HCT116 (cell line): Measurements from ENCODE around the gene KMT2E. TPM values are rescaled to one million over a fixed set of nuclear protein-coding genes. Genes with fewer than 3 reads are reported as not detected.
A peak's percentile ranks its signal among the peaks of the same experiment; 100 is the strongest.

Experiments used
- ATAC-seq: fragments of 200-7000 bp; cut with Tn5 transposase; 2 replicates; pipeline ENCODE4 v1.9.1; 2020; ENCODE audit warnings: mild to moderate bottlenecking, moderate library complexity
- BruUV-seq: library from RNA; stranded (reverse); fragments of 400-500 nt; replicated peaks from 2 replicates; lab custom pipeline; 2021; lab: Mats Ljungman, UMichigan
- CTCF ChIA-PET: fragments of 300-600 bp; sonication (Branson Sonifier 250); formaldehyde crosslinking; loops from one replicate; lab custom pipeline; 2021; ENCODE audit warnings: antibody characterized with exemption; lab: Charles Lee
- POLR2A ChIA-PET: fragments of 300-600, 350-600 bp; sonication (Branson Sonifier 250); formaldehyde crosslinking; loops from one replicate; lab custom pipeline; 2021; ENCODE audit warnings: antibody characterized with exemption; lab: Charles Lee
- RAD21 ChIA-PET, 2 experiments: fragments of 300-600 bp; sonication (Branson Sonifier 250); formaldehyde crosslinking; loops; one replicate each; lab custom pipeline; 2023; ENCODE audit warnings: low total read pairs in 2 of 2; ENCODE audit not compliant: uncharacterized antibody in 2 of 2, unreplicated experiment in 2 of 2, low non-redundant PET in 1 of 2; lab: Charles Lee
- DNase-seq: peaks from one replicate; pipeline ENCODE4 v3.0.0-alpha.2; 2010; ENCODE audit warnings: low read depth, low spot score
- H2AFZ ChIP-seq: fragments of 200-600 bp; shearing (Covaris generic), sonication (generic); 2 replicates; pipeline ENCODE4 v1.6.1; 2017; ENCODE audit warnings: low read depth, mixed run types, mixed read lengths, antibody characterized with exemption, low read length; ENCODE audit not compliant: poor library complexity, severe bottlenecking
- H3K27ac ChIP-seq: 2 replicates; pipeline ENCODE4 v1.5.1; 2012; ENCODE audit warnings: low read depth, low read length
- H3K27me3 ChIP-seq: fragments of 200-600 bp; sonication (generic); 2 replicates; pipeline ENCODE4 v1.6.1; 2016; ENCODE audit warnings: mixed run types, low read length, mixed read lengths; ENCODE audit not compliant: insufficient read depth
- H3K36me3 ChIP-seq, 2 experiments: fragments of 200-500 bp in 1 of 2; fragments of 200-600 bp in 1 of 2; sonication (Bioruptor generic) in 1 of 2; sonication (generic) in 1 of 2; 2 replicates each; pipeline versions ENCODE4 v1.5.1 to v1.6.1; 2014 to 2016; ENCODE audit warnings: low read length in 2 of 2, inconsistent platforms in 1 of 2, mixed read lengths in 1 of 2, mixed run types in 1 of 2; ENCODE audit not compliant: insufficient read depth in 2 of 2, control insufficient read depth in 1 of 2
- H3K4me1 ChIP-seq, 2 experiments: fragments of 200-600 bp in 1 of 2; sonication (generic) in 1 of 2; 2 replicates each; pipeline versions ENCODE4 v1.5.1 to v1.6.1; 2012 to 2017; ENCODE audit warnings: low read length in 2 of 2, inconsistent platforms in 1 of 2, mild to moderate bottlenecking in 1 of 2, mixed read lengths in 1 of 2, mixed run types in 1 of 2, moderate library complexity in 1 of 2; ENCODE audit not compliant: insufficient read depth in 2 of 2, control insufficient read depth in 1 of 2
- H3K4me2 ChIP-seq: fragments of 200-600 bp; sonication (generic); 2 replicates; pipeline ENCODE4 v1.6.1; 2017; ENCODE audit warnings: mixed run types, low read length, mixed read lengths
- H3K4me3 ChIP-seq, 2 experiments: fragments of 200-600 bp in 1 of 2; sonication (generic) in 1 of 2; replicated peaks in 1 of 2; 2 replicates each; pipeline ENCODE4 v1.5.1; 2011 to 2016; ENCODE audit warnings: low read length in 2 of 2, control low read depth in 1 of 2, low read depth in 1 of 2, mild to moderate bottlenecking in 1 of 2, mixed read lengths in 1 of 2, mixed run types in 1 of 2
- H3K79me2 ChIP-seq: fragments of 200-600 bp; sonication (generic); 2 replicates; pipeline ENCODE4 v1.6.1; 2017; ENCODE audit warnings: mild to moderate bottlenecking, mixed run types, low read length, moderate library complexity, mixed read lengths; ENCODE audit not compliant: insufficient read depth
- H3K9ac ChIP-seq: fragments of 200-600 bp; sonication (generic); 2 replicates; pipeline ENCODE4 v1.6.1; 2016; ENCODE audit warnings: low read length, mixed read lengths
- H3K9me2 ChIP-seq: fragments of 200-600 bp; sonication (generic), shearing (Covaris generic); 2 replicates; pipeline ENCODE4 v1.6.1; 2017; ENCODE audit warnings: mixed run types, mild to moderate bottlenecking, moderate library complexity; ENCODE audit not compliant: insufficient read depth
- H3K9me3 ChIP-seq, 2 experiments: fragments of 200-500 bp in 1 of 2; fragments of 200-600 bp in 1 of 2; sonication (Bioruptor generic) in 1 of 2; sonication (generic) in 1 of 2; 2 replicates each; pipeline ENCODE4 v1.6.1; 2014 to 2017; ENCODE audit warnings: low read length in 2 of 2, mixed read lengths in 2 of 2, inconsistent platforms in 1 of 2, low read depth in 1 of 2, mild to moderate bottlenecking in 1 of 2, mixed run types in 1 of 2, moderate library complexity in 1 of 2; ENCODE audit not compliant: control insufficient read depth in 1 of 2, insufficient read depth in 1 of 2
- H4K20me1 ChIP-seq: fragments of 200-600 bp; sonication (generic), shearing (Covaris generic); 2 replicates; pipeline ENCODE4 v1.6.1; 2017; ENCODE audit warnings: mixed run types, mild to moderate bottlenecking, moderate library complexity; ENCODE audit not compliant: insufficient read depth
- CBX3 ChIP-seq: IDR thresholded peaks from 2 replicates; pipeline ENCODE4 v1.6.1; 2012; ENCODE audit warnings: low read depth
- CEBPB ChIP-seq: IDR thresholded peaks from 2 replicates; pipeline ENCODE4 v1.6.1; 2012; ENCODE audit warnings: low read depth
- EZH2 ChIP-seq: fragments of 200-600 bp; sonication (generic); IDR thresholded peaks from 2 replicates; pipeline ENCODE4 v1.6.1; 2017; ENCODE audit warnings: antibody characterized with exemption, mixed run types
- EZH2phosphoT487 ChIP-seq: fragments of 200-600 bp; IDR thresholded peaks from 2 replicates; pipeline ENCODE4 v1.6.1; 2018; ENCODE audit warnings: antibody characterized with exemption, borderline replicate concordance
- FOSL1 ChIP-seq: IDR thresholded peaks from 2 replicates; pipeline ENCODE4 v1.6.1; 2012; ENCODE audit warnings: low read depth
- POLR2A ChIP-seq: IDR thresholded peaks from 2 replicates; pipeline ENCODE4 v1.7.0; 2011; ENCODE audit warnings: borderline replicate concordance; ENCODE audit not compliant: insufficient read depth, insufficient read length; ENCODE audit errors: extremely low read depth
- POLR2AphosphoS5 ChIP-seq: IDR thresholded peaks from 2 replicates; pipeline ENCODE4 v1.6.1; 2011; ENCODE audit warnings: mild to moderate bottlenecking, low read depth, low read length, moderate library complexity
- RAD21 ChIP-seq: IDR thresholded peaks from 2 replicates; pipeline ENCODE4 v1.6.1; 2012; ENCODE audit warnings: low read depth, mild to moderate bottlenecking
- SIN3A ChIP-seq: IDR thresholded peaks from 2 replicates; pipeline ENCODE4 v1.6.1; 2012; ENCODE audit warnings: low read depth
- YY1 ChIP-seq: IDR thresholded peaks from 2 replicates; pipeline ENCODE4 v1.6.1; 2011; ENCODE audit warnings: low read length, low read depth, moderate library complexity, mild to moderate bottlenecking; ENCODE audit not compliant: insufficient replicate concordance; ENCODE audit errors: extremely low read depth
- ZFX ChIP-seq: fragments of 450-650 bp; IDR thresholded peaks from 2 replicates; pipeline ENCODE4 v1.6.1; 2017
- ZNF274 ChIP-seq: fragments of 200-500 bp; sonication (Bioruptor generic); IDR thresholded peaks from 2 replicates; pipeline ENCODE4 v1.6.1; 2014; ENCODE audit warnings: mild to moderate bottlenecking, low read depth, low read length, inconsistent platforms
- intact Hi-C: fragments of 100-400 bp; cut with micrococcal nuclease; formaldehyde crosslinking; loops from 2 replicates; pipeline ENCODE4 v1.10.0; 2022
- total RNA-seq: library from RNA; stranded (reverse); gene quantifications from one replicate; pipeline ENCODE4 v1.2.1, GENCODE V29; 2021; ENCODE audit not compliant: unreplicated experiment
- TF ChIP-seq, protein P1 (sequence below): IDR thresholded peaks from 2 replicates; pipeline ENCODE4 v1.6.1; 2011; ENCODE audit warnings: mild to moderate bottlenecking, low read length, moderate library complexity; ENCODE audit not compliant: insufficient replicate concordance; ENCODE audit errors: extremely low read depth
- TF ChIP-seq, protein P2 (sequence below): IDR thresholded peaks from 2 replicates; pipeline ENCODE4 v1.6.1; 2012; ENCODE audit warnings: low read depth
- TF ChIP-seq, protein P3 (sequence below): IDR thresholded peaks from 2 replicates; pipeline ENCODE4 v1.6.1; 2012
- TF ChIP-seq, protein P4 (sequence below), 3 experiments: fragments of 200-600 bp in 1 of 3; sonication (generic) in 1 of 3; IDR thresholded peaks in 2 of 3; conservative IDR thresholded peaks in 1 of 3; 2 replicates each; pipeline ENCODE4 v1.5.1; 2012 to 2017; ENCODE audit warnings: low read depth in 2 of 3, low read length in 2 of 3, antibody characterized with exemption in 1 of 3, borderline replicate concordance in 1 of 3, control low read depth in 1 of 3, mild to moderate bottlenecking in 1 of 3, mixed read lengths in 1 of 3, mixed run types in 1 of 3, moderate library complexity in 1 of 3; ENCODE audit not compliant: insufficient read depth in 1 of 3

KMT2E gene
- total RNA-seq, 1 experiment from 2014 or later, result 39.8 TPM

DNA sequence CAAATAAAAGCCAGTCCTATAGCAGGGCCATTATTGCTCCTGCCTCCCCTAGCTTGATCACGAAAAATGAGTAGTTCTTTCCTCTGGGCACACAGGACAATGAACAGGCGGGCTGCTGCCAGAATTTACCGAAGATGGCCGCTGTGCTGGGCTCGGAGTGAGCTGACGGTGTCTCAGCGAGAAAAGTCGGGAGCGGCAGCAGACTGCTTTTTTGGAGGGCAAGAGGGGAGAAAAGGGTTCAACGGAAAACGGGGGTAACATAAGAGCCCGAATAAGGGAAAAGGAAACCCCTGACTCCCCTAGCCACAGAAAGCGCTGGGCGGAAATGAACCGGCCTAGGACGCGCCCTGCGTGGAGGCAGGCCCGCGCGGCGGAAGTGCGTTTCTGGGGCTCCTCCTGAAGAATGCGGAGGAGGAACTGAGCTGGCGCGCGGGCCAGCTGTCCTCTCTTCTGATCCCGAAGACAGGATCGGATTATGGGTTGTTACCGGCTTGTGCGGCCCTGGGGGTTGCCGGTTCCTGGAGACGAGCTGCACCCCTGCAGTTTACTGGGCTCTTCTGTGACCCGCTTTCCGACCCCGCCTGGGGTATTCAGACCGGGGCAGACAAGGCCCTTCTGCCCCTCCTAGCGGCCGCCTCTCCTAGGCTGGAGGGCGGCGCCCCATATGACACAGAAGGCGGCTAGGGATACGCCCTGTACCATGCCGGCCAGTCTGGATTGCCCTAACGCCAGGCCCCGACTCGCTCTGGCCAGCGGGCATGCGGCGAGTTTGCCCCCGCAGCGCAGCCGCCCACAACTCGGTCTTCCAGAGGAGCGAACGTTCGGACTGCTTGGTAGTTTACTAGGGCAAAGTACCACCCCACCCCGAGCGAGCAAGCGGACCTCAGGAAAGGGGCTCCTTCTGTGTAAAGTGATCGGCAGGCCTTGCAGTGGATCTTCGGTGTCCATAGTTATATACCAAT lies 30.1 kb upstream of the KMT2E start:
- POLR2A ChIA-PET, result interaction anchor here (0.6 to 2.5 kb wide), 2 partner anchors 13 to 31 kb away, joined by 3 to 18 read pairs; partner anchors contain the start of gene KMT2E
- H3K4me1 ChIP-seq, result peaks cover 31 to 40% of the 10 kb centered on the region in 2 experiments
- H3K79me2 ChIP-seq, result peaks cover 48% of the 10 kb centered on the region
- TF ChIP-seq POLR2AphosphoS5 (peak; percentile 98), CBX3 (peak; percentile 53; the same call in 1 of the 2 replicates), ZFX (peak; percentile 79), YY1 (peak; percentile 86), SIN3A (peak; percentile 83), RAD21 (no peak), EZH2phosphoT487 (no peak), EZH2 (no peak), POLR2A (peak; percentile 72), FOSL1 (peak; percentile 23; the same call in 1 of the 2 replicates), CEBPB (no peak), ZNF274 (no peak)
- TF ChIP-seq, protein P1, sequence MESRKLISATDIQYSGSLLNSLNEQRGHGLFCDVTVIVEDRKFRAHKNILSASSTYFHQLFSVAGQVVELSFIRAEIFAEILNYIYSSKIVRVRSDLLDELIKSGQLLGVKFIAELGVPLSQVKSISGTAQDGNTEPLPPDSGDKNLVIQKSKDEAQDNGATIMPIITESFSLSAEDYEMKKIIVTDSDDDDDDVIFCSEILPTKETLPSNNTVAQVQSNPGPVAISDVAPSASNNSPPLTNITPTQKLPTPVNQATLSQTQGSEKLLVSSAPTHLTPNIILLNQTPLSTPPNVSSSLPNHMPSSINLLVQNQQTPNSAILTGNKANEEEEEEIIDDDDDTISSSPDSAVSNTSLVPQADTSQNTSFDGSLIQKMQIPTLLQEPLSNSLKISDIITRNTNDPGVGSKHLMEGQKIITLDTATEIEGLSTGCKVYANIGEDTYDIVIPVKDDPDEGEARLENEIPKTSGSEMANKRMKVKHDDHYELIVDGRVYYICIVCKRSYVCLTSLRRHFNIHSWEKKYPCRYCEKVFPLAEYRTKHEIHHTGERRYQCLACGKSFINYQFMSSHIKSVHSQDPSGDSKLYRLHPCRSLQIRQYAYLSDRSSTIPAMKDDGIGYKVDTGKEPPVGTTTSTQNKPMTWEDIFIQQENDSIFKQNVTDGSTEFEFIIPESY, result peak; percentile 5
- TF ChIP-seq, protein P2, sequence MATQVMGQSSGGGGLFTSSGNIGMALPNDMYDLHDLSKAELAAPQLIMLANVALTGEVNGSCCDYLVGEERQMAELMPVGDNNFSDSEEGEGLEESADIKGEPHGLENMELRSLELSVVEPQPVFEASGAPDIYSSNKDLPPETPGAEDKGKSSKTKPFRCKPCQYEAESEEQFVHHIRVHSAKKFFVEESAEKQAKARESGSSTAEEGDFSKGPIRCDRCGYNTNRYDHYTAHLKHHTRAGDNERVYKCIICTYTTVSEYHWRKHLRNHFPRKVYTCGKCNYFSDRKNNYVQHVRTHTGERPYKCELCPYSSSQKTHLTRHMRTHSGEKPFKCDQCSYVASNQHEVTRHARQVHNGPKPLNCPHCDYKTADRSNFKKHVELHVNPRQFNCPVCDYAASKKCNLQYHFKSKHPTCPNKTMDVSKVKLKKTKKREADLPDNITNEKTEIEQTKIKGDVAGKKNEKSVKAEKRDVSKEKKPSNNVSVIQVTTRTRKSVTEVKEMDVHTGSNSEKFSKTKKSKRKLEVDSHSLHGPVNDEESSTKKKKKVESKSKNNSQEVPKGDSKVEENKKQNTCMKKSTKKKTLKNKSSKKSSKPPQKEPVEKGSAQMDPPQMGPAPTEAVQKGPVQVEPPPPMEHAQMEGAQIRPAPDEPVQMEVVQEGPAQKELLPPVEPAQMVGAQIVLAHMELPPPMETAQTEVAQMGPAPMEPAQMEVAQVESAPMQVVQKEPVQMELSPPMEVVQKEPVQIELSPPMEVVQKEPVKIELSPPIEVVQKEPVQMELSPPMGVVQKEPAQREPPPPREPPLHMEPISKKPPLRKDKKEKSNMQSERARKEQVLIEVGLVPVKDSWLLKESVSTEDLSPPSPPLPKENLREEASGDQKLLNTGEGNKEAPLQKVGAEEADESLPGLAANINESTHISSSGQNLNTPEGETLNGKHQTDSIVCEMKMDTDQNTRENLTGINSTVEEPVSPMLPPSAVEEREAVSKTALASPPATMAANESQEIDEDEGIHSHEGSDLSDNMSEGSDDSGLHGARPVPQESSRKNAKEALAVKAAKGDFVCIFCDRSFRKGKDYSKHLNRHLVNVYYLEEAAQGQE, result no peak
- TF ChIP-seq, protein P3, sequence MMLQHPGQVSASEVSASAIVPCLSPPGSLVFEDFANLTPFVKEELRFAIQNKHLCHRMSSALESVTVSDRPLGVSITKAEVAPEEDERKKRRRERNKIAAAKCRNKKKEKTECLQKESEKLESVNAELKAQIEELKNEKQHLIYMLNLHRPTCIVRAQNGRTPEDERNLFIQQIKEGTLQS, result no peak
- TF ChIP-seq, protein P4, sequence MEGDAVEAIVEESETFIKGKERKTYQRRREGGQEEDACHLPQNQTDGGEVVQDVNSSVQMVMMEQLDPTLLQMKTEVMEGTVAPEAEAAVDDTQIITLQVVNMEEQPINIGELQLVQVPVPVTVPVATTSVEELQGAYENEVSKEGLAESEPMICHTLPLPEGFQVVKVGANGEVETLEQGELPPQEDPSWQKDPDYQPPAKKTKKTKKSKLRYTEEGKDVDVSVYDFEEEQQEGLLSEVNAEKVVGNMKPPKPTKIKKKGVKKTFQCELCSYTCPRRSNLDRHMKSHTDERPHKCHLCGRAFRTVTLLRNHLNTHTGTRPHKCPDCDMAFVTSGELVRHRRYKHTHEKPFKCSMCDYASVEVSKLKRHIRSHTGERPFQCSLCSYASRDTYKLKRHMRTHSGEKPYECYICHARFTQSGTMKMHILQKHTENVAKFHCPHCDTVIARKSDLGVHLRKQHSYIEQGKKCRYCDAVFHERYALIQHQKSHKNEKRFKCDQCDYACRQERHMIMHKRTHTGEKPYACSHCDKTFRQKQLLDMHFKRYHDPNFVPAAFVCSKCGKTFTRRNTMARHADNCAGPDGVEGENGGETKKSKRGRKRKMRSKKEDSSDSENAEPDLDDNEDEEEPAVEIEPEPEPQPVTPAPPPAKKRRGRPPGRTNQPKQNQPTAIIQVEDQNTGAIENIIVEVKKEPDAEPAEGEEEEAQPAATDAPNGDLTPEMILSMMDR (IDR thresholded peaks at IDR 0.05 in 2 of 3, conservative IDR thresholded peaks at IDR 0.05 in 1 of 3; ENCODE audit: borderline replicate concordance in 1 of 3, insufficient read depth in 1 of 3, low read depth in 2 of 3, low read length in 2 of 3), result peak in 2 of 3 experiments; percentile 22 to 39; a peak in 4 of 6 replicates

More for the DNA sequence above, 30.1 kb upstream of the KMT2E start:
- RAD21 ChIA-PET, result no interaction called here
- Histone ChIP-seq H3K27ac (peak overlapping the region; percentile 91), H3K4me3 (peak overlapping the region; percentile 68 to 76), H3K4me2 (peak overlapping the region; percentile 88), H3K9me3 (no peaks in the 10 kb centered on the region), H2AFZ (peak overlapping the region; percentile 6), H3K36me3 (no peaks in the 10 kb centered on the region), H3K27me3 (no peaks in the 10 kb centered on the region), H3K9me2 (no peaks in the 10 kb centered on the region), H4K20me1 (no peaks in the 10 kb centered on the region), H3K9ac (peak overlapping the region; percentile 94)
- peak; percentile 77 for DNase-seq
- ATAC-seq, result peak; percentile 95
- CTCF ChIA-PET, result interaction anchor here (0.7 to 1.3 kb wide), 2 partner anchors 29 to 71 kb away, joined by 3 to 6 read pairs; no protein-coding TSS in a partner anchor
- intact Hi-C loops, result loop anchor here (1.0 to 10.0 kb wide), 4 partner anchors 29 to 601 kb away; partner anchors contain the start of gene EFCAB10
- BruUV-seq, result TSS peak; percentile 97
